Stimulated activated CD4-positive, alpha-beta T cell treated with anti-CD3 and anti-CD28 coated beads, TNF-alpha, amount 100 ng/mL, for 4 hours (primary cell): ENCODE results near the gene ABL1.

Source experiments
- DNase-seq, 3 experiments: peaks; one replicate each; pipeline ENCODE4 v3.0.0-alpha.2; 2020; ENCODE audit warnings: low read depth in 3 of 3

Gene ABL1

DNA sequence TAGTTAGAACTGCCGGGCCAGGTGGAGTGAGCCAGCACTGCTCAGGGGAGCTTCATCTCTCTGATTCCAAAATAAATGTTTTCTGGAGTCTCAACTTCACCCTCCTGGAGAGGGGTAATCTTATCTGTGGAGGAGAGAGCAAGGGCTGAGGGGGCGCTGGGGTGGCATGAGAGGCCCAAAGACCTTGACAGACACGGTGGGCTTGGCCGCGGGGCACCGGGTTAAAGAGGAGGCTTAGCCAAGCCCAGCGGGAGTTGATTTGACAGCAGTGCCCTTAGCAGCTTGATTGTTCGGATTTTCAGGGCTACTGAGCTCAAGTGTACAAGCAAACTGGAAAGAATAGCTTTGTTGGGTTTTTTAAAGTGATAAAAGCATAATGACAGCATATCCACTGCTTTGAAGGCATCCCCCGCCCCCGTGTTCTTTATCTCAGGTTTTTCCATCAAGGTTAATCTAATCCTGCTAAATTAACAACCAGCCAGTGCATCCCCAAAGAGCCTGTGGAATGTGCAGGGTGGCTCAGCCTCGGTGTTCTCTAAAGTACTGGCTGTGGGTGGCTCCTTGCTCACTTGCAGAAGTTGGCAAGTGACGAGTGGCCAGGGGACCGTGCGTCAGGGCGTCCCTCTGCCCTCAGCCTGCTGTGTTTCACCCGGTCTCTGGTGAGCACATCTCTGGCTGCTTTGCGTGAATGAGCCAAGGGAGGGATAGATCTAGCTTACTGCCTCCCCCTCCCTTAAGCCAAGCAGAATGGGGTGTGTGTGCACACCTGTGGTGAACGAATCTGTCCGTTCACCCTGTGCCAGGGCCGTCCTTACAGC lies 56.0 kb downstream of the ABL1 start:
- no peak for DNase-seq

DNA sequence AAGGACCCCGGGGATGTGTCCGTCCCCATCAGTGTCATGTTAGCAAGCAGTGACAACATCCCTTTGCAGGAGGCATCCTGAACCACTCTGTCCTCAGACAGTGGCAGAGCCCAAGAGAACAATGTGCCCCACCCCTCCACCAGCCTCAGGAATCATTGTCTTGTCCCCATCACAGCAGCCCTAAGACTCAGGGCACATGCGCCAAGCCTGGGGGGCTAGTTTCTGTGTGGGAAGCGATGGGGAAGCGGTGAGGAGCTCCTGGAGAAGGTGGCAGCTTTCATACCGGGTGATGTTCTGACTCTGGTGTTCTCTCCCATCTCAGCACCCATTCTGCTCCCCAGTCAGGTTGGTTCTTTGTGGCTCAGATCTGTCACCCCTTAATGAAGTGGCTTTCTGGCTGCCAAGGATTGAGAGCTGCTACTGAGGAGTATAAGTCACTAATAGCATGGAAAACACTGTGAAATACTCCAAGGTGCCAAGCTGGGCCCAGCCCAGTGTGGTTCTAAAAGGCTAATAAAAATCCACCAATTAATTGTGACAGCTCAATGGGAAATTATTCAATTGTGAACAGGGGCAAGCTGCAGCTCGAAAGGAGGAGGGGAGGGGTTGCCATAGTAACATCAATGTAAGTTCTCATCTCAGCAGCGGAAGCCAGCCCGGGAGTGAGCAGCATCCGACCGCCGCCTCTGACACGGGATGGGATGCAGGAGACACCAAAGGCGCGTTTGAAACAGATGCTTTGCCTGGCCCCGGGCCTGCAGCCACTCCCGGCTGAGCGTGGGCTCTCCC lies 56.8 kb downstream of the ABL1 start:
- no peak for DNase-seq

DNA sequence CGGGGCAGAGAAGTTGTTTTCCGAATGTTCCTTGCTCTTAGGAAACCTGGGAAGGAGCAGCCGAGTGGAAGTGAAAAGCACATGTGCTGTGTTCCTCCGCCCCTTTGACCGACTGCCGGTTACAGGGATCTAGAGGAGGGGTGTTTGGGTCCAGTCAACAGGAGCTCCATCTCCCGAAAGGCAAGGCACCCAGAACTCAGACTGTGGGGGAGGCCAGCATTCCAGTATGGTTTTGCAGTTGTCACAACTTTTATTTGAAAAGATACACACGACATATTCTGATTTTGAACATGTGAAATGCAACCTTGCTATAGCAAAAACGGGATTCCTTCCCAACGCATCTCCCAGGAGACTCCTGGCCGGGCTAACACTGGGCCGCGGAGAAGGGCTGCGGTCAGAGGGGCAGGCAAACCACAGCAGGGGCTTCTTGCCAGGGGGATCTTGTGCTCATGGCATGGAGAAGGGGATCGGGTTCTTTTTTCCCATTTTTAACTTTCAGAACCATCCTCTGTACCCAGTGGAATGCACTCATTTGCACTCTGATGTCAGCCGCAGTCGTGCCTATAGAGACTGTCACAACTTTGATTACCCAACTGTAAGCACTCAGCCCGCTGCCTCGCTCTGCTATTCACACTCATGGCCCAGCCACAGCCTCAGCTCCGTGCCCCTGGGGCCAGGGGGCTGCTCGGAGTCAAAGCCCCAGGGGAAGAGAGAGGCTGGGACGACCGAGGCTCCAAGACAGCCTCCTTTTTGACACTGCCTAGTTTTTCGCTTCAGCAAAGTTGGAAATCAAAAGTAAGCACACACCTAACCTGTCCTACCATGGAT lies 57.6 kb downstream of the ABL1 start:
- no peak for DNase-seq

DNA sequence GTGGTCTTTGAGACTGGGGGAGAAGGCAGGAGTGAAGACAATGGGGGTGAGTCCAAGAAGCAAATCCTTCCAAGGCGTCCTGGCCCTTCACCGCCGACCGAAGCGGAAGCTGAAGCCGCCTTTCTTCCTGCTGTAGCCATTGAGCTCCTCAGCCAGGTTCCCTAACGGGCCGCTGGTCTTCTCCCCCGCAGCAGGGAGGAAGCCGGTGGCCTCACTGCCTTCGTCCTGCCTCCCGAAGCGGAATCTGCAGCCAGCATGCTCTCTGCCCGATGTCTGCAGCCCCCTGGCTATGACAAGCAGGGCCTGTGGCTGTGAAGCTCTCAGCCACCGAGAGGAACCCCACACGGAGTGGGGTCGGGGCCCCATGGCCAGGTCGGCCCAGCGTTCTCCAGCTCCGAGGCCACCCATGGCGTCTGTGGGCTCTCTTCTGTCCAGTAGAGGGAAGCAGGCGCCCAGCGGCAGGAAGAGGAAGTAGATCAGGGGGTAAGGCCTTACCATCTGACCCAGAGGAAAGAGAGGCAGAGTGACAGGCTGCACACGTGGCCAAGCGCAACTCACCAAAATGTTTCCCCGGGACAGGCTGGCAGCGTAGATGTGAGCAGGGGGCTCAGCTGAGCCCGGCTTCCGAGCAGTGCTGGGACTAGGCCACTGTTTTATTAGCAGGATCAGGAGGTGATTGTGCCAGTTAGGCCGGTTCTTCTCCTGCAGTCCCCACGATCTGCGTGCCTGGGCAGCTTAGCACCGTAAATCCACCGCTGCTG lies 58.5 kb downstream of the ABL1 start:
- DNase-seq: no peak

DNA sequence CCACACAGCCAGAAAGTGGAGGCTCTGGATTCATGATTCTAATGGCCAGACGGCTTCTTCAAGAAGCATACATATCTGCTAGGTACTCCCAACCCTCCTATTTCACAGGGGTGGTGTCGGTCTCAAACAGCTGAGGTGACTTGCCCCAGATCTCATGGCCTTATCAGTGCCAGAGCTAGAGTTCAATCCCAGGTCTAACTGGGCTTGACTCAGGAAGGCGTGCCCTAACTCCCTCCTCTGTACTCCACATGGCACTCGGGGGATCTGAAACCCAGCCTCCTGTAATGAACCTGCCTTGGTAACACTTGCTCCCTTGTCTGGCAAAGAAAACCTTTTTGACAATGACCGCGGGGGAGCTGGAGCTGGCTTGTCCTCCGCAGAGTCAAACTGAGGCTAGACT lies 59.5 kb downstream of the ABL1 start:
- no peak for DNase-seq

DNA sequence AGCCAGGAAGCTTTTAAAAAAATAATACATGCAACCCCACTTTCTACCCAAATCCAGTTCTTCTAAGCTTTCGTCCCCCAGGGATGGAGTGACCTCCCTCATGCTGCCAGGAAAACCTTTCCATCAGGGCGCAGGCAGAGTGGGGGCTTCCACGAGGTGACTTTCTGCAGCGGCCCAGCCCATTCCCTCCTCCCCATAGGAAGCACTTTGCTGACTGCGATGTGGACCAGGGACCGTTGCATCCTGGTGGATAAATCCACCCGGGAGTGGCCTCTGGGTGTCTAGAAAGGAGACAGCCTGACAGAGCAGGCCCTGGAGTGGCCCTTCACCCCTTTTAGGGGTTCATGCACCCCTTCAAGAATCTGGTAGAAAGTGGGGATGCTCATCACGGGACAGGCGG lies 60.0 kb downstream of the ABL1 start:
- no peak for DNase-seq

DNA sequence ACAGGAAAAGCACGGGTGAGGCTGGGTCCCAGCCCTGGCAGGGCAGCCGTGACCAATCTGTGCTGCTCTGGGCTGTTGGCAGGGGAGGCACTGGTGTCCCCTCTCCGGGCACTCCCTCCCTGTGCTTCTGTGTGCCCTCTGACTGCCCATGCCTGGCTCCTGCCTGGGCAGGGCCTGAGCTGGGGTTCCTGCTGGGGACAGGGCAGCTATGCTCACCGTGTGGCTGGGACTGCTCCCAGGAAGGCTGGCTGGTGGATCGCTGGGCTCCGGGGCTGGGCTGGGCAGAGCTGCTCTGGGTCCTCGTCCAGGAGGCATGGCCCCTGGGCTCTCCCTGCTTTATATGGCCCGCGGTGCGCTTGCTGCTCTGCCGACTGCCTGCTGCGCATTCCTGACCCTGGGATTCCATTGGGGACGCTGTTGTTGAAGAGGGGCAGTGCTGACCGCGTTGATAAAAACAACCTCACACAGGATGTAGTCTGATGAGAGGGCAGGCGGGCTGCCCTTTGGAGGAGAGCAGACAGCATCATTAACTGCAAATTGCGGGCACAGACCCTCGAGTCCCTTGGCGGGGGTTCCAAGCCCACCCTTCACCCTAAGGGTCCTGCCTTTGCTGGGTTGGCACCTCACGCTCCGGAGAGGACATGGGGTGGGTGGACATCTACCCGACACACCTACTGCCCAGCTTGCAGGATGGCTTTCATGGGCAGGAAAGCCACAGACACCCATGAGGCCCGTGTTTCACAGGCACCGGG lies 60.6 kb downstream of the ABL1 start:
- no peak for DNase-seq

DNA sequence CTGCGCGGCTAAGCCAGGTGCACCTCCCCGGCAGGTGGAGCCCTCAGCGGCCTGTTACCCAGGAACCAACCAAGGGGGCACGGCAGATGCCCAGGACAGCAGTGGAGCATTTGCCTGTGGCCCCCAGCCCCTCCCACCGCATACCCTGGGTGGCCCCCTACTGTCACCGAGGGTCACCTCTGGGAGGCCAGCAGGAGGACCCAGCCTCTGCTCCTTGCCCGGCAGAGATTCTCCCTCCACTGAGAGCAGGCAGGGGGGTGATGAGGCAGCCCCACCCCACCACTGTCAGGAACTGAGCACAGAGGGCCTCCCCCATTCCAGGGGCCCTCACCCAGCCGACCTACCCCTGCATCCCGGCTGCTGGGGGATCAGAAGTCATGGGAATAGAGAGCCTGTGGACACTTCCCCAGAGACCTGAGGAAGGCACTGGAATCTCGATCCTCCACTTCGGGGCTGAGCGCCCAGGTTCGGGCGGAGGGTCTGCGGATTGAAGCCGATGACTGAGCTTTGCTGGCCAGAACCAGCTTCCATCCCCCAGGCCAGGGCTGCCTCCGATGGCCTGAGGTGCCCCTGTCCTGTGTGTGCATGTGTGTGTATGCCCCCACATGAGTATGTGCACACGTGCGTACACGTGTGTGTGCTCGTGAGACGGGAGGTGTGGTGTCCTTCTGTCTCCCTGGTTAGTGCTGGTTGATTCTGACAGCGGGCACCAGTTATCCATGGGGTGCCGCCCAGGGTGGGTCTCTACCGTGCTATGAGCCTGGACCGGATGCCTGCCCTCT lies 61.4 kb downstream of the ABL1 start, which contains the start of gene QRFP:
QRFP (minus strand) TSS at position 580 of the 782 bp plus-strand sequence. CDS start 2,974 bp downstream, outside the sequence.
- no peak for DNase-seq

DNA sequence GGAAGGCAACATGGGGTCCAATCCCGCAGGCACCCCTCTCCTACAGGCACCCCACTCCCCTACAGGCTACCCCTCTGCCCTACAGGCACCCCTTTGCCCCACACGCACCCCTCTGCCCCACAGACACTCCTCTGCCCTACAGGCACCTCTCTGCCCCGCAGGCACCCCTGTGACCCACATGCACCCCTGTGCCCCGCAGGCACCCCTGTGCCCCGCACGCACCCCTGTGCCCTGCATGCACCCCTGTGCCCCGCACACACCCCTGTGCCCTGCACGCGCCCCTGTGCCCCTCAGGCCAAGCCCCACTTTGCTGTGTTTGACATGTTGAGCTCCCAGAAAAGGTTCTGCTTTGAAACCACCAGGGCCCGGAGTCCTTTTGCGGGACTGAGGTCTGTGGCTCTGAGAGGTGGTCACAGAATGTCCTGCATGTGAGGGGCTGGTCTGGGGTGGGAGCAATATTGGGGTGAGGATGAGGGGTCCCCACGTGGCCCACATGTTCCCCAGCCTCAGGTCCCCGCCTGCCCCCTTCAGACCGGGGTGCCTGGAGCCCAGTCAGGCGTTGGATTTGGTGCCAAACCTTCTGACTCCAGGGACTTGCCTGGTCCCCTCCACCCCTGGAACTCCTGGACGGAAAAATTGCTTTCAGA lies 62.2 kb downstream of the ABL1 start:
- DNase-seq: no peak

DNA sequence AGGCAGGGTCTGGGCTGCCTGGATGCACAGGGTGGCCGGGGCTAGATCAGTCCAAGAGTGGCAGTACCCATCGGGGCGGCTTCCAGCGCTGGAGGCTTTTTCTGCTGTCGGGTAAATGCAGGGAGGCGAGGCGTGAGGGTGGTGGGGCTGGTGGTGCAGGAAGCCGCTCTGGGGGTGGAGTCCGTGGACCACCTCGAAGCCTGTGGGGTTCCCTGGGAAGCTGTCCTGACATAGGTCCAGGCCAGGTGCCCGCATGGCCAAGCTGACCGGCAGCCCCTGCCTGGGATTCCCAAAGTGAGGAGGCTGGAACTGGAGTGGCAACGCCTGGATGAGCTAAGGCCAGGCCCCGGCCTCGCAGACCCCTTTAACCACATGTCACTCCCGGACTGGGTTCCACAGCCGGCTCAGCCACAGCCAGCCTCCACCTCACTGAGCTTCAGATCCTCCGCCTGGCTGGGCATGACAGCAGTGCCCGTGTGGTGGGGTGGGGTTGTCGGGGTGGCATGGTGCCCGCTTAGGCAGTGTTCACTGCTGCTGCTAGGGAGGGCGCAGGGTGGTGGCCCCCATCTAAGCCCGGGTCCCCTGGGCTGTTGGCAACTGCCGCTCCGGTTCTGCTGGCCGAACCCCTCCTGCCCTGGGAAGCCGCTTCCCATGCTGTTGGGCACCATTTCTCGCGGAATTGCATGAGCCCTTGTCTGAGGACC lies 62.9 kb downstream of the ABL1 start:
- DNase-seq: no peak

DNA sequence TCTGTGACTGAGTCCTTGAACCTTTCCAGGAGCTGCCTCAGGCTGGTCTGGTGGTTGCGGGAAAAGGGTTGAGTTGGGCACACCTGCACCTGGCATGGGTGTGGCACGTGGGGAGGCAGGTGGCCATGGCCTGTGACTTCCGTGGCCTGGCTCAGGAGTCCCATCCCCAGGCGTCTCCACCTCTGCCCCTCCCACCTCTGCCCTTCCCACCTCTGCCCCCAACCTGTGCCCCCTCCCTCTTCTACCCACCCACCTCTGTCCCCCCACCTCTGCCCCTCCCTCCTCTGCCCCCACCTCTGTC lies 63.4 kb downstream of the ABL1 start:
- no peak for DNase-seq

DNA sequence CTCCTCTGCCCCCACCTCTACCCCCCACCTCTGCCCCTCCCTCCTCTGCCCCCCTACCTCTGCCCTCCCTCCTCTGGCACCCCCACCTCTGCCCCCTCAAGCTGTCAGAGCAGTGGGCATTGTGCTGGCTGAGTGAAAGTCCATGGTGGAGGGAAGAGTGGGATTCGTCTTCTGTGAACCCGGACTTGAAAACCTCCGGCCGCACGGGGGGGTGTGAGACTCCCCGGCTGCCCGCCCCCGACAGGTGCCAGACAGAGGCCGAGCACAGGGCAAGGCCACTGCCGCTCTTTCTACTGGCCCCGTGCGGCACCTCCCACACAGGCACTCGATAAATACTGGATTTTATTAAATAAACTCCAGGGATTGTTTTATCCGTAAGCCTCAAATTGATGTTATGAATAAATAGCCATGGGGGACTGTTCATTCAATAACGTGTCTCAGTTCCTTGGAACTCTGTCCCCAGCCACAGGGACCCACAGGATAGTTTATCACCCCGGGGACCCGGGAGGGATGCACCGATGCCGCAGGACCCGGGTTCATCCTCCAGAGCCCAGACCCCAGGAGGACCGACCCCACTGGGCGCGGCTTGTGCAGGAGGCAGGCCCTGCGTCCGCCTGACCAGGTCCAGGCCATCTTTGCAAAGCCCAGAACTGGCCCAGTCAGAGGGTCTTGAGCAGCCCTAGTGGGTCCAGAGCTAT lies 64.1 kb downstream of the ABL1 start:
- DNase-seq: no peak

DNA sequence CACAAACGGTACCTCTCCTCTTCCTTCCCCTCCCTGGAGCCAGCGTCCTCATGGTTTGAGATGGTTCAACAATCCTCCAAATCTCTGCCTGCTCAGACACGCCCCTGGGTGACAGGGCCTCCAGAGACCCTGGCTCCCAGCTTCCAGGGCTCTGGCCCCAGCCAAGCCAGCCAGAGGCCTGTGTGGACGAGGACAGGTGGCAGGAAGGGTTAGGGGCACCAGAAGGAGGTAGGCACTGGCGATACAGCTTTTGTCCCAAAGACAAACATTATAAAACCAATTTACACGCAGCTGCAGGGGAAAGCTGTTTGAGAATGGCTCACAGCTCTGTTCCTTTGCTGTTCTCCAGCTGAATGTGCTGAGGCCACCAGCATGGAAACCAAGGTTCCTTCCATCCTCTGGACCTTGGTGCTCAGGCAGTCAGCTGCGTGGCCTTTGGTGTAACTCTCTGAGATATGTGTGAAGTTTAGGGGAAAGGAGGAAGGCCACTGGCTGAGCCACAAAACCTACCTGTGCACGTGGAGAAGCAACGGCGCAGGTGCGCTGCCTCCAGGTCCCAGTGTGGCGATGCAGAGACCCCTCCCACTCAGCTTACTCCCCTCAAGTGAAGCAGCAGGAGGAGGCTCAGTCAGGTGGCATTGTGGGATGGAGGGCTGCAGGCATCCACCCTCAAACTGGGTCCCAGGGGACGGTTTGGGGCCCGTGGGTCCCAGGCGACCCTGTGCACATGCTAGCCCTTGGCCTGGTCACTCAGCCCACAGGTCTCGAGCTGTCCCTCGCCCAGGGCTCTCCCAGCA lies 65.8 kb downstream of the ABL1 start:
- DNase-seq: no peak

DNA sequence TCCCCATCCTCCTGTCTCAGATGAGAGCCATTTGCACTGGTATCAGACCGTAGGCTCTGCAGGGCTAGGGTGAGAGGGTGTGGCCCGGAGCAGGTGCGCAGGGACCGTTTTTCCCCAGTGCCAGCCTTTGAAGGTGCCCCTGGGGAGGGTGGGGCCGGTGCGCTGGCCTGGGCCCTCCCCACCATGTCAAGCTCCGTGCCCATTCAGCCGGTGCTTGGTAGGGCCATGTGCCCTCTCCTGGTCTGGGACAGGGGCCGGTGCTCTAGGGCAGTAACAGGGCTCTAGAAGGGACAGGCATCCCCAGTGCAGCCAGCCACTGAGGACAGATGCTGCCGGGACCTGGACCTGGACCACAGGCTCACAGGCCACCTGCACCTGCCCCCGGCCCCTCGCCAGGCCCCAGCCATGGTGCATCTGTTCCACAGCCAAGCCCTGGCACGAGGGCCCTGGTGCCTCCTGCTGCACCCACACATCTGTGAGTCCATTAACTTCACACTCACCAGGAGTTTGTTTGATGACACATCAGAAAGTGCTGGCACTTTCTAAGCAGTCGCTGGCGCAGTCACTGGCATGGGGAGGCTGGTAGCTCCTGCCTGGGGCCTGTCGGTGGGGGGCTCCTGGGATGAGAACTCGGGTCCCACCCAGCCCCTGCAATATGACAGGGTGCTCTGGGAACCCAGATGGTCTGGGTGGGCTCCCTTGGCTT lies 66.6 kb downstream of the ABL1 start:
- no peak for DNase-seq

DNA sequence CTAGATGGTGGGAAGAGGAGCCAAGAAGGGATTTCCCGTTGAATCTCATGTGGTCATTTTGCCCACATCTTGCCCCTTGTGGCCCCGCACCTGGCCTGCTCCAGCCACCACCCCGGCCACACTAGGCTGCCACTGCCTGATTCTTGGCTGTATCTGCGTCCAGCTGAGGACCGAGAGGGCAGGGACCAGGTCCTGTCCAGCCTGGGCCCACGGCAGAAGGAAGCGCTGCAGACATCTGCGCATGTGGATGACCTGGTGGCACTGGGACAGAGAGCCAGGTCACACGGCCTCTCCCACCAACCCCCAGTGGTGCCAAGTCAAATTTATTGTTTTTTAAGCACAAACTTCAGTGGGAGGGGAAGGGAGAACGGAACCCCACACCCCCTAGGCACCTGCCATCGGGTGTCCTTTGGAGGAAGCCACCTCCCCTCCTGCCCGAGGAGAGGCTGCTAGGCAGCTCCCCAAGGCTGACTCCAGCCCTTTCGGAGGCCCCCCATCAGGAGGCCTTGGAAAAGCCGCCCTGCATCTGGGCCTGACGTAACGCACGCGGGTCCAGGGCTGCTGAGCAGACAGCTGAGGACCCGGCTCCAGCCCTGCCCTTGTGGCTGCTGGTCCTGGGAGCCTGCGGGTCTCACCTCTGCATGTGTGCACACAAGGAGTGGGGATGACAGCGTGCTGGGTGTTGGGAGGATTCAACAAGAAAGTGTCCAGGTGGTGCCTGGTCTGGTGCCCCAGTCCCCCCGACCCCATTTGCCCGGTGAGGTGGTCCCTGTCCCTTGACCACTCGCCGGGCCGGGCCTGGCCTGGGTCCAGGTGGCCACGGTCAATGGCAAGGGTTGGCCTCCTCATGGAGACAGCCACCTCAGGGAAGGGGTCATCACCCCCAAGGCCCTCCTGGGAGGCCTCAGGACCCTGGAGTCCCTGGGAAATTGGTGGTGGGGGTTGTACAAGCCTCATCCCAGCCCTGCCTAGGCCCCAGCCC lies 67.4 kb downstream of the ABL1 start:
- no peak for DNase-seq
